ENCODE data around the gene KAT5. TPM values are rescaled to one million over a fixed set of nuclear protein-coding genes. Genes with fewer than 3 reads are reported as not detected.
"Not testable (repeated sequence)": the region's sequence is repeated elsewhere in the genome, so short reads cannot be mapped to it uniquely, and the experiment has no call there.

KAT5 gene
- total RNA-seq, 1 experiment from 2014 or later: 37.2 TPM

GRCh38 chr11:65717906-65718305 lies 5.9 kb downstream of the KAT5 start:
- Histone ChIP-seq H3K4me3 (ENCODE audit: insufficient read depth, low read depth, low read length) (no peak overlapping the region), H3K36me3 (replicated peaks; ENCODE audit: control insufficient read depth, insufficient read depth, low read length) (peaks cover 43% of the 10 kb centered on the region), H3K27me3 (ENCODE audit: control insufficient read depth, insufficient read depth, low read length) (no peaks in the 10 kb centered on the region)
- DNase-seq: no peak

DNA sequence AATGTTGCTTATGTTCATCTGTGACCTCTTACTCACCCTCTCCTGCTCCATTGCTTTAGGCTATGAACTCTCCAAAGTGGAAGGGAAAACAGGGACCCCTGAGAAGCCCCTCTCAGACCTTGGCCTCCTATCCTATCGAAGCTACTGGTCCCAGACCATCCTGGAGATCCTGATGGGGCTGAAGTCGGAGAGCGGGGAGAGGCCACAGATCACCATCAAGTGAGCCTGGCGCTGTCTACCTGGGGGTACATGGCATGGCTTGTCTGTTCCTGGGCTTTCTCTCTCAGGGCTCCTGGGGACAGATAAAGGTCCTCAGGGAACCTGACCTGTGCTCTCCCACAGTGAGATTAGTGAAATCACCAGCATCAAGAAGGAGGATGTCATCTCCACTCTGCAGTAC lies 6.5 kb downstream of the KAT5 start:
- no peaks in the 10 kb centered on the region for H3K27me3 ChIP-seq (ENCODE audit: control insufficient read depth, insufficient read depth, low read length)
- H3K4me3 ChIP-seq (ENCODE audit: insufficient read depth, low read depth, low read length): no peak overlapping the region
- DNase-seq: no peak
- peaks cover 38% of the 10 kb centered on the region for H3K36me3 ChIP-seq (replicated peaks; ENCODE audit: control insufficient read depth, insufficient read depth, low read length)

DNA sequence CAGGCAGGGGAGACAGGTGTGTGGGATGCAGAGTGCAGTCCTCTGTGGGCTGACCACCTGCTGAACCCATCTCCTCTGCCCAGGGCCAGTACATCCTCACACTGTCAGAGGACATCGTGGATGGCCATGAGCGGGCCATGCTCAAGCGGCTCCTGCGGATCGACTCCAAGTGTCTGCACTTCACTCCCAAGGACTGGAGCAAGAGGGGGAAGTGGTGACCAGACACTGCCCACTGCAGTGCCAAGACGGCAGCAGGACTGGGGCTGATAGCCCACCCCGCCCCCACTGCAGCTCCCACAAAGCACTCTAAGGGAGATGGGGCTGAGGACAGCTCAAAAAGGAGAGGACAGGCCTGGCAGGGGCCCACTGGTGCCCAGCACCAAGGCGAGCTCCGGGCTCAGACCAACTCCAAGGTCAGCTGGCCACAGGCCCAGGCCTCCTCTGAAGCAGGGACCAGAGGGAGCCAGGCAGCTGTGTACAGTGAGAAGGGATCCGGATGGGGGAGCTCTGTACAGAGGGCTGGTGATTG lies 7.0 kb downstream of the KAT5 start:
- H3K27me3 ChIP-seq (ENCODE audit: control insufficient read depth, insufficient read depth, low read length): no peaks in the 10 kb centered on the region
- no peak overlapping the region for H3K4me3 ChIP-seq (ENCODE audit: insufficient read depth, low read depth, low read length)
- peaks cover 38% of the 10 kb centered on the region for H3K36me3 ChIP-seq (replicated peaks; ENCODE audit: control insufficient read depth, insufficient read depth, low read length)
- DNase-seq: no peak

DNA sequence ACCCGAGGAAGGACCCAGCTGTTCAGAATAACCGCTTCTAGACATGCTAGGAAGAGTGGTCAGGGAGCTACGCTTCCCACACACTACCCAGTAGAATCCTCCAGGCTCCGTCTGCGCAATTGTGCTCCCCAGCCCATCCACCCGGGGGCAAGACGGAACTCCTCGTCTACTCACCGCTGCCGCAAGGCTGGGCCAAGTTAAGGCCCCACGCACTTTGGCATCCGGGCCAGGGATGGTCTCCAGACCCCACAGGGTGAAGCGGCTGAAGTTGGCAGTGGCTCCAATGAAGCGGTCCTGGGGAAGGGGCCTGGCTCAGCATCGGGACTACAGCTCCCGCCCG lies 7.8 kb downstream of the KAT5 start:
- Histone ChIP-seq H3K36me3 (replicated peaks; ENCODE audit: control insufficient read depth, insufficient read depth, low read length) (peaks cover 32% of the 10 kb centered on the region), H3K4me3 (ENCODE audit: insufficient read depth, low read depth, low read length) (peak overlapping the region; percentile 92), H3K27me3 (ENCODE audit: control insufficient read depth, insufficient read depth, low read length) (no peaks in the 10 kb centered on the region)
- peak; percentile 85 for DNase-seq

DNA sequence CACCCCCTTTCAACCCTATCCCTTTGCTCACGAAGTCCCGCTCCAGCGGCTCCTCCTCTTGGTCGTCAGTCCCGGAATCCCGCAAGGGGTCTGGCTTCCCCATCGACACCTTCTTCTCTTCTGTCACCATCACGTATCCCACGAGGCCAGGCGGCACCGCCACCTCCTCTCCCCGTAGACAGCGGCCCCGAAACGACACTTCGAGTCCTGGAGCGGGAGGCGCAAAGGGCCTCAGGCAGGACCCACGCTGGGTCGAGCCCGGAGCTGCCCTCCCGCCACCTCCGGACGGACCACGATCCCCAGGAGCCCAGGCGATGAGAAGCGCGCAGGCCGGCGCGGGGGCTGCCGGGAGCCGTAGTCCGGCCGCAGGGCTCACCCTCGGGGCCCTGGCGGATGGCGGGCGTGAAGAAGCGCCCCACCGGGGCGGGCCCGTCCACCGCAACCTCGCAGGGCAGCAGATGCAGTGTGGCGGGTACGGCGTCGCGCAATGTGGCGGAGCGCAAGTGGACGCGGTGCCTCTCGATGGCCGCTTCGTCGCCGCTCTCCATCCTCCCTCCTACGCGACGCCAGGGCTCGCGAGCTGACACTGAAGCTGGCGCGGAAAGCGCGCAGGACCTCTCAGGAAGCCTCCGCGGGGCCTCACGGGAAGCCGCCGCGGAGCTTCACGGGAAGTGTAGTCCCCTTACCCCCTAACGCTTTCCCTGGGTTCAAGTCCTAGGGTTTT lies 8.3 kb downstream of the KAT5 start, which contains the start of gene RNASEH2C:
Gene RNASEH2C, minus strand, starts transcription at position 588 of the 724 bp plus-strand sequence. Its CDS starts 40 bp downstream, at position 548.
- DNase-seq: peak; percentile 96
- Histone ChIP-seq H3K36me3 (replicated peaks; ENCODE audit: control insufficient read depth, insufficient read depth, low read length) (peaks cover 28% of the 10 kb centered on the region), H3K4me3 (ENCODE audit: insufficient read depth, low read depth, low read length) (peak within 1 kb of the TSS; percentile 92), H3K27me3 (ENCODE audit: control insufficient read depth, insufficient read depth, low read length) (no peaks in the 10 kb centered on the region)

DNA sequence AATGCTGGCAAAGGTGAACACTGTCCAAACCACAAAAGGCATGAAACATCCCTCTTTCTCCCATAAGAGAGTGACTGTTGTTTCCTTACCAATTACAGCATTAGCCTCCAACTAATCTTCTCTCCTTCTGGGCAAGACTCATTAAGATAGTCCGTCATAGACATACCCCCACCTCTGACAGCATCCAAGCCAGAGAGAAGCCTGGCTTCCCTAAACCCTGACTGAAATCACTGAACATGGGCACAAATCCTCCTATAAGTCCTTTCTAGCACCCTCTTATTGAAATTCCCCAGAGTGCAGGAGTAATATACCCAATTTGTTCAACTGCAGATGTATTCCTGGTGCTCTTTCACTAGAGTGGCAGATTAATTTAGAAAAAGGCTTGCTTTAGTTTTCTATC lies 10.2 kb downstream of the KAT5 start:
- Histone ChIP-seq H3K36me3 (replicated peaks; ENCODE audit: control insufficient read depth, insufficient read depth, low read length) (peaks cover 17% of the 10 kb centered on the region), H3K4me3 (ENCODE audit: insufficient read depth, low read depth, low read length) (no peak overlapping the region), H3K27me3 (ENCODE audit: control insufficient read depth, insufficient read depth, low read length) (no peaks in the 10 kb centered on the region; the same call in 1 of the 2 replicates)
- DNase-seq: no peak

GRCh38 chr11:65726660-65727059 lies 14.6 kb downstream of the KAT5 start:
- H3K4me3 ChIP-seq (ENCODE audit: insufficient read depth, low read depth, low read length): no peak overlapping the region
- DNase-seq: peak; percentile 68
- H3K36me3 ChIP-seq (replicated peaks; ENCODE audit: control insufficient read depth, insufficient read depth, low read length): no peaks in the 10 kb centered on the region
- H3K27me3 ChIP-seq (ENCODE audit: control insufficient read depth, insufficient read depth, low read length): no peaks in the 10 kb centered on the region; the same call in 1 of the 2 replicates

DNA sequence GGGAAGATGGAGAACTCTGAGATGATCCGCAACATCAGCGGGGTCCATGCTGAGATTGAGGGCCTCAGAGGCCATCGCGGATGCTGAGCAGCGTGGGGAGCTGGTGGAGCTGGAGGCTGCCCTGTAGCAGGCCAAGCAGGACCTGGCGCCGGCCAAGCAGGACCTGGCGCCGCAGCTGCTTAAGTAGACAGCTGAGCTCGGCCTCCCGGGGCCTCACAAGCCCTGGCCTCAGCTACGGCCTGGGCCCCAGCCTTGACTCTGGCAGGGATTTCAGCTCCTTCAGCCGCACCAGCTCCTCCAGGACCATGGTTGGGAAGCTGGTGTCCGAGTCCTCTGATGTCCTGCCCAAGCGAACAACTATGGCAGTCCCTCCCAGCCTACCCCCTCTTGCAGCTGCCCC lies 15.8 kb downstream of the KAT5 start:
- DNase-seq: no peak
- H3K27me3 ChIP-seq (ENCODE audit: control insufficient read depth, insufficient read depth, low read length): no peaks in the 10 kb centered on the region; the same call in 1 of the 2 replicates
- H3K36me3 ChIP-seq (replicated peaks; ENCODE audit: control insufficient read depth, insufficient read depth, low read length): no peaks in the 10 kb centered on the region
- no peak overlapping the region for H3K4me3 ChIP-seq (ENCODE audit: insufficient read depth, low read depth, low read length)

- DNase-seq: no peak
- Histone ChIP-seq H3K4me3 (ENCODE audit: insufficient read depth, low read depth, low read length) (no peak overlapping the region), H3K27me3 (ENCODE audit: control insufficient read depth, insufficient read depth, low read length) (no peaks in the 10 kb centered on the region; the same call in 1 of the 2 replicates), H3K36me3 (replicated peaks; ENCODE audit: control insufficient read depth, insufficient read depth, low read length) (no peaks in the 10 kb centered on the region)
Observed at GRCh38 chr11:65730461-65730860, 18.4 kb downstream of the KAT5 start.

GRCh38 chr11:65735111-65735510 lies 23.1 kb downstream of the KAT5 start:
- not testable (repeated sequence) for H3K4me3 ChIP-seq (ENCODE audit: insufficient read depth, low read depth, low read length); DNase-seq; H3K27me3 ChIP-seq (ENCODE audit: control insufficient read depth, insufficient read depth, low read length); H3K36me3 ChIP-seq (replicated peaks; ENCODE audit: control insufficient read depth, insufficient read depth, low read length)

DNA sequence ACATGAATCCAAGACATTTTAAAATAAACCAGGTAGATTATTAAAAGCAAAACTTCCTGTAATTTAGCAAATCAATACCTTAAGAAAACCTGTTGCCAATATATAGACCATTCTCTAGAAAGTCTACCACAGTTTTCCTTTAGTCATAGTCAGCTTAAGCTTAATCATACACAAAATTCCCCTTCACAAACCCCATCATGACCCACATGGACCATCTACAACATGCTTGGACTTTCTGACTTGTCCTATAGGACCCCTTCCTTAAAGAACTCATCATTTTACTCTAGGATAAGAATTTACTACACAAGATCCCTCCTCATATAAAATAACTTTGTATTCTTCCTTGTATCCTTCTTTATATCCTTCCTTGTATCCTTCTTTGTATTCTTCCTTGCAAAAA lies 24.8 kb downstream of the KAT5 start:
- no peak overlapping the region for H3K4me3 ChIP-seq (ENCODE audit: insufficient read depth, low read depth, low read length)
- no peaks in the 10 kb centered on the region for H3K36me3 ChIP-seq (replicated peaks; ENCODE audit: control insufficient read depth, insufficient read depth, low read length)
- DNase-seq: no peak
- H3K27me3 ChIP-seq (ENCODE audit: control insufficient read depth, insufficient read depth, low read length): no peaks in the 10 kb centered on the region; the same call in 1 of the 2 replicates

DNA sequence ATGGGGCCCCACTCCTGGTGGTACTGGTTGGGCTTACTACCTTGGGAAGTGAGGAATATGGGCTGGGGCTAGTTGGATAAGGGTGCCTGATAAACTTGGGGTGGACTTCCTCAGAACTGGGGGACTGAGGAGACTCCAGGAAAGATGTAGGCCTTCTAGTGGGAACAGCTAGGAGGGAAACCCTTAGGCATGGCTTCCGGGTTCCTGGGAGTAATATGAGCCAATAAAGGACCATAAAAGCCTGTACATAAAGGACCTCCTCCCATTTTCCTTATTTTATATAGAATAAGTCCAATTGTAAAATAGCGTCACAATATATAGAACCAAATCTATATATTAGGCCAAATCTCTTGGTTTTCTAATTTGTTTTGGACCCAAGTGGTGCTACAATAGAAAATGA lies 27.0 kb downstream of the KAT5 start:
- no peaks in the 10 kb centered on the region; the same call in 1 of the 2 replicates for H3K27me3 ChIP-seq (ENCODE audit: control insufficient read depth, insufficient read depth, low read length)
- DNase-seq: no peak
- no peaks in the 10 kb centered on the region for H3K36me3 ChIP-seq (replicated peaks; ENCODE audit: control insufficient read depth, insufficient read depth, low read length)
- H3K4me3 ChIP-seq (ENCODE audit: insufficient read depth, low read depth, low read length): no peak overlapping the region

- Histone ChIP-seq H3K4me3 (ENCODE audit: insufficient read depth, low read depth, low read length) (no peak overlapping the region), H3K36me3 (replicated peaks; ENCODE audit: control insufficient read depth, insufficient read depth, low read length) (no peaks in the 10 kb centered on the region), H3K27me3 (ENCODE audit: control insufficient read depth, insufficient read depth, low read length) (no peaks in the 10 kb centered on the region; the same call in 1 of the 2 replicates)
- DNase-seq: no peak
Observed at GRCh38 chr11:65741185-65741584, 29.1 kb downstream of the KAT5 start.

- DNase-seq: no peak
- Histone ChIP-seq H3K36me3 (replicated peaks; ENCODE audit: control insufficient read depth, insufficient read depth, low read length) (no peaks in the 10 kb centered on the region), H3K4me3 (ENCODE audit: insufficient read depth, low read depth, low read length) (no peak overlapping the region), H3K27me3 (ENCODE audit: control insufficient read depth, insufficient read depth, low read length) (no peaks in the 10 kb centered on the region; the same call in 1 of the 2 replicates)
Observed at GRCh38 chr11:65742353-65742752, 30.3 kb downstream of the KAT5 start.

GRCh38 chr11:65743681-65744025 lies 31.6 kb downstream of the KAT5 start:
- H3K36me3 ChIP-seq (replicated peaks; ENCODE audit: control insufficient read depth, insufficient read depth, low read length): no peaks in the 10 kb centered on the region
- H3K27me3 ChIP-seq (ENCODE audit: control insufficient read depth, insufficient read depth, low read length): no peaks in the 10 kb centered on the region; the same call in 1 of the 2 replicates
- peak; percentile 37 for DNase-seq
- H3K4me3 ChIP-seq (ENCODE audit: insufficient read depth, low read depth, low read length): no peak overlapping the region

Measured in H7 (cell line).